Inflammatory macrophage treated with lipopolysaccharide for 4 hours (primary cell): Measurements from ENCODE around the gene GCH1.

Experiments used
- DNase-seq: peaks from one replicate; pipeline ENCODE4 v3.0.0-alpha.2; 2020

The GCH1 gene

GRCh38 chr14:54857830-54858269 lies 44.8 kb downstream of the GCH1 start:
- DNase-seq, result peak; percentile 96

- no peak for DNase-seq
Measured at GRCh38 chr14:54856152-54856551, 46.5 kb downstream of the GCH1 start.

- no peak for DNase-seq
Measured at GRCh38 chr14:54854181-54854580, 48.4 kb downstream of the GCH1 start.

GRCh38 chr14:54853339-54853738 lies 49.3 kb downstream of the GCH1 start:
- no peak for DNase-seq

GRCh38 chr14:54852215-54852614 lies 50.4 kb downstream of the GCH1 start:
- no peak for DNase-seq

- DNase-seq, result no peak
Measured at GRCh38 chr14:54848910-54849309, 53.7 kb downstream of the GCH1 start.

GRCh38 chr14:54845641-54846040 lies 57.0 kb downstream of the GCH1 start:
- DNase-seq, result no peak

- DNase-seq, result no peak
Measured at GRCh38 chr14:54844479-54844878, 58.1 kb downstream of the GCH1 start.

- DNase-seq, result no peak
Measured at GRCh38 chr14:54840798-54841197, 61.8 kb downstream of the GCH1 start.

- no peak for DNase-seq
Measured at GRCh38 chr14:54840336-54840735, 62.3 kb downstream of the GCH1 start.

- no peak for DNase-seq
Measured at GRCh38 chr14:54839701-54840119, 62.9 kb downstream of the GCH1 start.

- no peak for DNase-seq
Measured at GRCh38 chr14:54838931-54839512, 63.6 kb downstream of the GCH1 start.

- DNase-seq, result no peak
Measured at GRCh38 chr14:54837508-54838149, 65.0 kb downstream of the GCH1 start.

- DNase-seq, result no peak
Measured at GRCh38 chr14:54836231-54836630, 66.4 kb downstream of the GCH1 start.

- DNase-seq, result no peak
Measured at GRCh38 chr14:54834727-54835126, 67.9 kb downstream of the GCH1 start.

- no peak for DNase-seq
Measured at GRCh38 chr14:54834081-54834480, 68.5 kb downstream of the GCH1 start.

GRCh38 chr14:54830650-54831049 lies 72.0 kb downstream of the GCH1 start:
- no peak for DNase-seq

- DNase-seq, result no peak
Measured at GRCh38 chr14:54829486-54830224, 73.0 kb downstream of the GCH1 start.

- no peak for DNase-seq
Measured at GRCh38 chr14:54828037-54828436, 74.6 kb downstream of the GCH1 start.

GRCh38 chr14:54823757-54824549 lies 78.7 kb downstream of the GCH1 start:
- DNase-seq, result no peak

- DNase-seq, result no peak
Measured at GRCh38 chr14:54822685-54823084, 79.9 kb downstream of the GCH1 start.

- no peak for DNase-seq
Measured at GRCh38 chr14:54818201-54819133, 84.2 kb downstream of the GCH1 start.
